Stimulated activated CD4-positive, alpha-beta T cell treated with anti-CD3 and anti-CD28 coated beads, Interleukin-12 subunit alpha, Interleukin-12 subunit beta, amount 100 ng/mL, for 4 hours (primary cell): ENCODE results near the gene HAP1.

Source experiments
- DNase-seq: peaks from one replicate; pipeline ENCODE4 v3.0.0-alpha.2; 2020

The HAP1 gene

GRCh38 chr17:41762391-41762790 is 27.9 kb upstream of the HAP1 start:
- no peak for DNase-seq

GRCh38 chr17:41760878-41761277 is 26.4 kb upstream of the HAP1 start:
- no peak for DNase-seq

- no peak for DNase-seq
Observed at GRCh38 chr17:41758601-41759000, 24.2 kb upstream of the HAP1 start.

GRCh38 chr17:41754066-41754465 is 19.6 kb upstream of the HAP1 start:
- DNase-seq, result no peak

GRCh38 chr17:41751288-41751687 is 16.8 kb upstream of the HAP1 start:
- DNase-seq, result no peak

GRCh38 chr17:41750862-41751261 is 16.4 kb upstream of the HAP1 start:
- no peak for DNase-seq

GRCh38 chr17:41748275-41748674 is 13.8 kb upstream of the HAP1 start:
- DNase-seq, result no peak

GRCh38 chr17:41741709-41742108 is 7.3 kb upstream of the HAP1 start:
- no peak for DNase-seq

GRCh38 chr17:41740506-41740905 is 6.1 kb upstream of the HAP1 start:
- DNase-seq, result no peak

- no peak for DNase-seq
Observed at GRCh38 chr17:41739661-41740352, 5.4 kb upstream of the HAP1 start.

GRCh38 chr17:41738801-41739112 is 4.3 kb upstream of the HAP1 start:
- no peak for DNase-seq

GRCh38 chr17:41738077-41738800 is 3.8 kb upstream of the HAP1 start:
- DNase-seq, result peak; percentile 78

- DNase-seq, result no peak
Observed at GRCh38 chr17:41737680-41738023, 3.2 kb upstream of the HAP1 start.

- no peak for DNase-seq
Observed at GRCh38 chr17:41736983-41737679, 2.7 kb upstream of the HAP1 start.

- DNase-seq, result no peak
Observed at GRCh38 chr17:41735744-41736143, 1.3 kb upstream of the HAP1 start.

GRCh38 chr17:41734949-41735313 is 488 bp upstream of the HAP1 start:
- no peak for DNase-seq

GRCh38 chr17:41733348-41734138 is 900 bp downstream of the HAP1 start:
- no peak for DNase-seq

GRCh38 chr17:41731836-41732235 is 2.6 kb downstream of the HAP1 start:
- no peak for DNase-seq

- DNase-seq, result no peak
Observed at GRCh38 chr17:41730479-41730878, 4.0 kb downstream of the HAP1 start.

- no peak for DNase-seq
Observed at GRCh38 chr17:41728056-41728455, 6.4 kb downstream of the HAP1 start.

- DNase-seq, result no peak
Observed at GRCh38 chr17:41725134-41725533, 9.3 kb downstream of the HAP1 start.

GRCh38 chr17:41724476-41725050 is 9.9 kb downstream of the HAP1 start:
- DNase-seq, result no peak

- no peak for DNase-seq
Observed at GRCh38 chr17:41723801-41724475, 10.5 kb downstream of the HAP1 start.
